ENCODE measurements around the gene TOMM6.

TOMM6 gene

DNA sequence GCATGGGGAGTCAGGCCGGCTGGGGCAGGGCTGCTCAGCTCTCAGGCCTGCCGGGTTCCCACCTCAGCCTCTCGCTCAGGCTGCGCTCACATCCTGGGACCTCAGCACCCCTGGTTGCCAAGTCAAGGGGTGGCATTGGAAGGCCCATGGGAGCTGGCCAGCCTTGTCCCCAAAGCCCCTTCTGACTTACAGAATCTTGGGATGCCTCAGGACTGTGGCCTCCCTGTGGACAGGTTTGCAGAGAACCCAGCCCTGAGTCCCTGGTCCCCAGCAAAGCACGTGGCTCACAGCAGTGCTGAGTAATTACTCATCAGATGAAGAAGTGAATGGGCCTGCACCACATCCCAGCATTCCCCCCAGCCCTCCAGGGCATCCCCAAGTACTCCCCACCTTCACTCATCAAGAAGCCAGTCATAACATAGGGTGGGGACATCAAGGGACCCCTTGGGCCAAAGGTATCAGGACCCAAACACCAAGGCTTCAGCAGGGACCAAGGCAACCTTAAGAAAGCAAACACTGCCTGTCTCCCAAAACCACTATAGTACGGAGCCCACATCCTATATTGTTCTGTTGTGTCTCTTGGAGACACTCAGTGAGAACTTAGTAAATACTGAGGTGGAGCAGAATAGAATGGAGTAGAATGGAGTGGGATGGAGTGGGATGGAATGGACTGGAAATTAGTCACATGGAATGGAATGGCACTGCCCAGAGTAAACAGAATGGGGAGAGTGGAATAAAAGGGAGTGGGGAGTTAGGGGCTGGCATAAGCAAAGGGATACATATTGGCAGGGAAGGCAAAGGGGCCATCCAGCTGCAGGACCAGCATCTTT lies 43.9 kb upstream of the TOMM6 start:
- Histone ChIP-seq H3K9me3 (no peaks in the 10 kb centered on the region), H3K4me3 (ENCODE audit: low read depth in 1 of 2, low read length in 1 of 2) (no peak overlapping the region), H3K27ac (no peak overlapping the region), H3K36me3 (no peaks in the 10 kb centered on the region), H3K27me3 (no peaks in the 10 kb centered on the region), H3K4me1 (ENCODE audit: control insufficient read depth in 1 of 2, insufficient read depth in 1 of 2, low read depth in 1 of 2, low read length in 1 of 2) (no peaks in the 10 kb centered on the region)
- TF ChIP-seq, protein P1, sequence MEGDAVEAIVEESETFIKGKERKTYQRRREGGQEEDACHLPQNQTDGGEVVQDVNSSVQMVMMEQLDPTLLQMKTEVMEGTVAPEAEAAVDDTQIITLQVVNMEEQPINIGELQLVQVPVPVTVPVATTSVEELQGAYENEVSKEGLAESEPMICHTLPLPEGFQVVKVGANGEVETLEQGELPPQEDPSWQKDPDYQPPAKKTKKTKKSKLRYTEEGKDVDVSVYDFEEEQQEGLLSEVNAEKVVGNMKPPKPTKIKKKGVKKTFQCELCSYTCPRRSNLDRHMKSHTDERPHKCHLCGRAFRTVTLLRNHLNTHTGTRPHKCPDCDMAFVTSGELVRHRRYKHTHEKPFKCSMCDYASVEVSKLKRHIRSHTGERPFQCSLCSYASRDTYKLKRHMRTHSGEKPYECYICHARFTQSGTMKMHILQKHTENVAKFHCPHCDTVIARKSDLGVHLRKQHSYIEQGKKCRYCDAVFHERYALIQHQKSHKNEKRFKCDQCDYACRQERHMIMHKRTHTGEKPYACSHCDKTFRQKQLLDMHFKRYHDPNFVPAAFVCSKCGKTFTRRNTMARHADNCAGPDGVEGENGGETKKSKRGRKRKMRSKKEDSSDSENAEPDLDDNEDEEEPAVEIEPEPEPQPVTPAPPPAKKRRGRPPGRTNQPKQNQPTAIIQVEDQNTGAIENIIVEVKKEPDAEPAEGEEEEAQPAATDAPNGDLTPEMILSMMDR (IDR thresholded peaks at IDR 0.05) = no peak

GRCh38 chr6:41744236-41744787 lies 43.2 kb upstream of the TOMM6 start:
- TF ChIP-seq, protein P1 (IDR thresholded peaks at IDR 0.05) = no peak
- H3K36me3 ChIP-seq = no peaks in the 10 kb centered on the region
- H3K4me1 ChIP-seq (ENCODE audit: control insufficient read depth in 1 of 2, insufficient read depth in 1 of 2, low read depth in 1 of 2, low read length in 1 of 2) = no peaks in the 10 kb centered on the region
- H3K27ac ChIP-seq = no peak overlapping the region
- no peak overlapping the region for H3K4me3 ChIP-seq (ENCODE audit: low read depth in 1 of 2, low read length in 1 of 2)
- H3K27me3 ChIP-seq = no peaks in the 10 kb centered on the region
- H3K9me3 ChIP-seq = no peaks in the 10 kb centered on the region

GRCh38 chr6:41746107-41746506 lies 41.4 kb upstream of the TOMM6 start:
- no peaks in the 10 kb centered on the region for H3K27me3 ChIP-seq
- no peak overlapping the region for H3K27ac ChIP-seq
- no peaks in the 10 kb centered on the region for H3K36me3 ChIP-seq
- no peak overlapping the region for H3K4me3 ChIP-seq (ENCODE audit: low read depth in 1 of 2, low read length in 1 of 2)
- TF ChIP-seq, protein P1 (IDR thresholded peaks at IDR 0.05) = no peak
- no peaks in the 10 kb centered on the region for H3K4me1 ChIP-seq (ENCODE audit: control insufficient read depth in 1 of 2, insufficient read depth in 1 of 2, low read depth in 1 of 2, low read length in 1 of 2)
- no peaks in the 10 kb centered on the region for H3K9me3 ChIP-seq

DNA sequence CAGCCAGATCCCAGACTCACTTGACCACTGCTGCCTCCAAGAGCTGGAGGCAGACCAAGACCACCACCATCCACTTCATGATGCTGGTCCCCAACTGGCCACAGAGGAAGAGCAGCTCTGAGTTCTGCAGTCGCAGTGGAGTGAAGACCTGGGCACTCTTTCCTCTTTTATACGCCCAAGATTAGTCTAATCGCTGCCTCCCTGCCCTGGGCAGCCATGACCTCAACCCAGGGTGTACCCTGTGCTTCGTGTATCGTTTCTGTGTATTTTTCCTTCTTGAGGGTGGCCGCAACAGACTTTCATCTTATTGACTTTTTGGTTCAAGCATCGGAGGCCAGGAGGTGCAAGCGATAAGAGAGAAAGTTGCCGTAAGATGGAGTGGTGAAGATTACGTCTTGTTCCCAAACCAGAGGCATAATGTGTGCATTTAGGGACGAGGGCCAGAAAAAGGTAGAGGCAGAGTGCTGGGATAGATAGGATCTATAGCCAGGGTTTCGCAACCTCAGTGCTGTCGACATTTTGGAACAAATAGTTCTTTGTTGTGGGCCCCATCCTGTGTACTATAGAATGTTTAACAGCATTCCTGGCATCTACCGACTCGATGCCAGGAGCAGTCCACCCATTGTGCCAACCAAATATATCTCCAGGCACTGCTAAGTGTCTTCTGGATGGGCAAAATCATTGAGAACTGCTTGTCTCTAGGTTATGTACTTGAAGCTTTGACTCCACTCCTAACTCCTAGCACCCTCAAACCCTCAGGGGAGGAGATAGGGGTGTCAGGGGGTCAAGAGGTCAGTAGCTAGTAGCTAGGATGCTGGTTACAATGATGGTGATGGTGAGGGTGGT lies 40.0 kb upstream of the TOMM6 start, which contains the start of gene PGC:
PGC (minus strand) TSS at position 142 of the 846 bp plus-strand sequence; CDS start at position 79, 63 bp downstream.
- Histone ChIP-seq H3K36me3 (no peaks in the 10 kb centered on the region), H3K4me1 (ENCODE audit: control insufficient read depth in 1 of 2, insufficient read depth in 1 of 2, low read depth in 1 of 2, low read length in 1 of 2) (no peaks in the 10 kb centered on the region), H3K27ac (no peak within 1 kb of the TSS), H3K27me3 (no peaks in the 10 kb centered on the region), H3K9me3 (no peaks in the 10 kb centered on the region), H3K4me3 (ENCODE audit: low read depth in 1 of 2, low read length in 1 of 2) (no peak within 1 kb of the TSS)
- TF ChIP-seq, protein P1 (IDR thresholded peaks at IDR 0.05) = no peak

DNA sequence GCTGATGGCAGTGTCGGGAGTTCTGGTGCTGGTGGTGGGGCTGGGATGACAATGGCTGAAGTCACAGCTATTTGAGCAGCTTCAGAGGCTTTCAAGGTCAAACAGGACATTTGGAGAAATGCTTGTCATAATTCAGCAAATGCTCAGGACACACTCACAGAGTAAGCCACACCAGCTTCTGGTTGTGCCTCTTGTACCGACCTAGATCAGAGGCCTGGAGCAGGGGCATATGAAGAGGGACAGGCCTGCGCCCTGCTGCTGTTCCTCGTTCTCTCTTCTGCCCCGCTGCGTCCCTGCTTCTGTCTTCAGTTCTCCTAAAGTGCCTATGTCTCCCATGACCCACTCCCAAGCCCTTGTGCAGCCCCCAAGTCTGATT lies 39.4 kb upstream of the TOMM6 start:
- Histone ChIP-seq H3K9me3 (no peaks in the 10 kb centered on the region), H3K4me1 (ENCODE audit: control insufficient read depth in 1 of 2, insufficient read depth in 1 of 2, low read depth in 1 of 2, low read length in 1 of 2) (no peaks in the 10 kb centered on the region), H3K27me3 (no peaks in the 10 kb centered on the region), H3K36me3 (no peaks in the 10 kb centered on the region), H3K27ac (no peak overlapping the region), H3K4me3 (ENCODE audit: low read depth in 1 of 2, low read length in 1 of 2) (no peak overlapping the region)
- TF ChIP-seq, protein P1 (IDR thresholded peaks at IDR 0.05) = no peak

Measured in neutrophil (primary cell).